GM18519 (cell line): ENCODE measurements around the gene TRIM52.
"Not testable (repeated sequence)": the region's sequence is repeated elsewhere in the genome, so short reads cannot be mapped to it uniquely, and the experiment has no call there.

ENCODE experiments used
- ATAC-seq: cut with Tn5 transposase; IDR thresholded peaks from one replicate; pipeline ENCODE4 v1.9.1; 2021; ENCODE audit warnings: mild to moderate bottlenecking, moderate library complexity; ENCODE audit not compliant: unreplicated experiment, low FRiP score

TRIM52 gene

DNA sequence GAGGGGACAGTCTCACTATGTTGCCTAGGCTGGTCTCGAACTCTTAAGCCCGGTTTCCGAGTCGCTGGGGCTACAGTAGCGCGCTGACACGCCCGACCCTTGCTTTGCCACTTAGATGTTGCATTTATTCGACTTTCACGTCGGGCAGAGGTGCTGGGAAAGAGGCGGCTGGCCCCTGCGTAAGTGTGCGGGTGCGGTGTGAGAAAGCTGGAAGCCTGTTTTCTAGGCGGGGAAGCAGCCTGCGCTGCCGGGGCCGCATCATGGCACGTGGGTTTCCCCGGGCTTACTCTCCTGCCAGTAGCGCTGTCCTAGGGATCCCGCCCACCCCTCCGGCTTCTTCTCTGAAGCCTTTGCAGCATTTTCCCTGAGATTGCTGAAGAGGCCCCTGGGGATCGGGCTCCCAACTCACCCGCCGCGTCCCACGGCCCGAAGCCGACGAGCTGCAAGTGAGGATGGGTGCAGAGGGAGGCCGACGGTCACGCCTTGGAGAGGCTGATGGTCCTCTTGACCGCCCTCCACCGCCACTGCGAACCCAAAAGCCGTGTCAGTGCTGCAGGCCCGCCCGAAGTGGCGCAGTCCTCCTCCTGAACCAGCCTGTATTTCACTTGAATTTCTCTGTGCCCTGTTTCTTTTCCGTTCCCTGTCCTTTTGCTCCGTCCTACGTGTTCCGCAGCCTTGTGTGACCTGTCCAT is 43.7 kb downstream of the TRIM52 start:
- no peak for ATAC-seq

DNA sequence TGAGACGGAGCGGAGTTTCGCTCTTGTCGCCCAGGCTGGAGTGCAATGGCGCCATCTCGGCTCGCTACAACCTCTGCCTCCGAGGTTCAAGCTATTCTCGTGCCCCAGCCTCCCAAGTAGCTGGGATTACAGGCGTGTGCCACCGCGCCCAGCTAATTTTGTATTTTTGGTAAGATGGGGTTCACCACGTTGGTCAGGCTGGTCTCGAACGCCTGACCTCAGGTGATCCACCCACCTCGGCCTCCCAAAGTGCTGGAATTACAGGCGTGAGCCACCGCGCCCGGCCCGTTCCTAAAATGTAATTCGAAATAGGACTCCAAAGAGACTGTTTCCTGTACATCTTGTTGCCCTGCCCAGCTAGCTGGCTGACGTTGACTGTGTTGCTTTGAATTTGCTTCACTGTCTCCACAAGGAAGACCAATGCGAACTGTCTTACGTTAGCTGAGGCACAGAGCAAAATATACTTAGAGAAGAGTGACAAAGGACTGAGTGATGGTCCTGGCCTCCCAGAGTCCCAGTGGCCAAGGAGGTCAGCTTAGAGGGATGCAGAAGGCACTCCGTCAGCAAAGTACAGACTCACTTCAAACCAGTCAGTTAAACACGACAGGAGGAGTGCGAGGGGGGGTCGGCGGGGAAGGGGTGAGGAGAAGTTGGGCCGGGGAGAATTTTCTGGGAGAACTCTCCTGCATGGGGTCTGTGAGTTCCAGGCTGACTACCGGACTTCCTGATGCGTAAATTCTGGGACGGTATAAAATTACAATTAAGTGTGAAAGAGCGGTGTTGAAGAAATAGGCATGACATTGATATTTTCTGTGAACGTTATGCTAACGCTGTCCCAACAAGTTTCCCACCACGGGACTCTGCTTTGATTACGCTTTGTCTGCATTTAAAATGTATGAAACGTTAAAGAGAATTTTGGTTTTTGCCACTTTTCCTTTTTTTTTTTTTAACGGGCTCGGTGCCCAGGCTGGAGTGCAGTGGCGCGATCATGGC is 44.6 kb downstream of the TRIM52 start:
- ATAC-seq, result no peak

DNA sequence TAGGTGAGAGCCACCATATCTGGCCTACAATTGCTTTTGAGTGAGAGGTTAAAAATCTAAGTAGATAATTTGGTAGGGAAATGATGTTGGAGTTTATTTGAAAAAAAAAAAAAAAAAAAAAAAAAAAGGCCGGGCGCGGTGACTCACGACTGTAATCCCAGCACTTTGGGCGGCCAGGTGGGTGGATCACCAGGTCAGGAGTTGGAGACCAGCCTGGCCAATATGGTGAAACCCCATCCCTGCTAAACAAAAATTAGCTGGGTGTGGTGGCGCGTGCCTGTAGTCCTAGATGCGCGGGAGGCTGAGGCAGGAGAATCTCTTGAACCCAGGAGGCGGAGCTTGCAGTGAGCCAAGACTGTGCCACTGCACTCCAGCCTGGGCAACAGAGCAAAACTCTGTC is 46.7 kb downstream of the TRIM52 start:
- not testable (repeated sequence) for ATAC-seq

- no peak for ATAC-seq
Observed at GRCh38 chr5:181212934-181213333, 48.0 kb downstream of the TRIM52 start.

- ATAC-seq, result no peak
Observed at GRCh38 chr5:181212080-181212479, 48.9 kb downstream of the TRIM52 start.

GRCh38 chr5:181211208-181211607 is 49.7 kb downstream of the TRIM52 start:
- ATAC-seq, result no peak

- not testable (repeated sequence) for ATAC-seq
Observed at GRCh38 chr5:181210698-181211097, 50.2 kb downstream of the TRIM52 start.

DNA sequence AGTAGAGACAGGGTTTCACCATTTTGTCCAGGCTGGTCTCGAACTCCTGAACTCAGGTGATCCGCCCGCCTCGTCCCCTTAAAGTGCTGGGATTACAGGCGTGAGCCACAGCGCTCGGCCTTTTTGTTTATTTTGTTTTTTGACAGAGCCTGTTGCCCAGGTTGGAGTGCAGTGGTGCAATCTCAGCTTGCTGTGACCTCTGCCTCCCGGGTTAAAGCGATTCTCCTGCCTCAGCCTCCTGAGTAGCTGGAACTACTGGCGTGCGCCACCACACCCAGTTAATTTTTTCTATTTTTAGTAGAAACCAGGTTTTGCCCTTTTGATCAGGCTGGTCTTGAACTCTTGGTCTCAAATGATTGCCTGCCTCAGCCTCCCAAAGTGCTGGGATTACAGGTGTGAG is 50.8 kb downstream of the TRIM52 start:
- not testable (repeated sequence) for ATAC-seq

- not testable (repeated sequence) for ATAC-seq
Observed at GRCh38 chr5:181209006-181209405, 51.9 kb downstream of the TRIM52 start.

DNA sequence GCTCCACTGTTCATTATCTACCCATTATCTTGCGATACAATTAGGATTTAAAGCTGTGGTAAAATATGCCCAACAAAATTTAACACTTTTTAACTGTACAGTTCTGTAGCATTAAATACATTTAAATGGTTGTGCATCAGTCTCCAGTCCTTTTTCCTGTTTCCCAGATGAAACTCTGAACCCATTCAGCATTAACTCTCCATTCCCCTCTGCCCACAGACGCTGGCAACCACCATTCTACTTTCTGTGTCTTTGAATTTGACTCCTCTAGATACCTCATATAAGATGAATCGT is 53.0 kb downstream of the TRIM52 start:
- no peak for ATAC-seq

DNA sequence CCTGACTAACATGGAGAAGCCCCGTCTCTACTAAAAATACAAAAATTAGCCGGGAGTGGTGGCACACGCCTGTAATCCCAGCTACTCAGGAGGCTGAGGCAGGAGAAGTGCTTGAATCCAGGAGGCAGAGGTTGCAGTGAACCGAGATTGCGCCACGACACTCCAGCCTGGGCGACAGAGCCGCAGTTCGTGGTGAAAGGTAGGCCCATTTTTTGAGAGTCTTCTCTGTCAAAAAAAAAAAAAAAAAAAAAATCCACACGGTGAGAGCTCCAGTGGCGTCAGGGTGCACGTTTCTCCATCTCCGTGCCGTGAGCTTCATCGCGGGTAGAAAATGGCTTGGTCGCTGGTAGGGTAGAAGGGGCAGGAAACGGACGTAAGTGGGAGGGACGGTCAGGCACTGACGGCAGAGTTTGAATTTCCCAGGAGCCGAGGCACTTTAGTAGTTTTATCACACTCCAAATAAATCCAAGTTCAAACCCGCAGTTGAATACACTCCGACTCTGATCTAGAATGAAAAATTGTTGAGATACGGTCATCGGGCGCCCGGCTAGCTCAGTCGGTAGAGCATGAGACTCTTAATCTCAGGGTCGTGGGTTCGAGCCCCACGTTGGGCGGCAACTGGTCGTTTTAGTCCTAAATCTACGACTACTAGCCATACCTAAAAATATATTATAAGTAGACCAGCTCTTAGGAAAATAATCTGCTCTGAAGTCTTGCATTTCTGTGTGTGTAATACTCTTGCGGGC is 53.6 kb downstream of the TRIM52 start:
- ATAC-seq, result no peak

DNA sequence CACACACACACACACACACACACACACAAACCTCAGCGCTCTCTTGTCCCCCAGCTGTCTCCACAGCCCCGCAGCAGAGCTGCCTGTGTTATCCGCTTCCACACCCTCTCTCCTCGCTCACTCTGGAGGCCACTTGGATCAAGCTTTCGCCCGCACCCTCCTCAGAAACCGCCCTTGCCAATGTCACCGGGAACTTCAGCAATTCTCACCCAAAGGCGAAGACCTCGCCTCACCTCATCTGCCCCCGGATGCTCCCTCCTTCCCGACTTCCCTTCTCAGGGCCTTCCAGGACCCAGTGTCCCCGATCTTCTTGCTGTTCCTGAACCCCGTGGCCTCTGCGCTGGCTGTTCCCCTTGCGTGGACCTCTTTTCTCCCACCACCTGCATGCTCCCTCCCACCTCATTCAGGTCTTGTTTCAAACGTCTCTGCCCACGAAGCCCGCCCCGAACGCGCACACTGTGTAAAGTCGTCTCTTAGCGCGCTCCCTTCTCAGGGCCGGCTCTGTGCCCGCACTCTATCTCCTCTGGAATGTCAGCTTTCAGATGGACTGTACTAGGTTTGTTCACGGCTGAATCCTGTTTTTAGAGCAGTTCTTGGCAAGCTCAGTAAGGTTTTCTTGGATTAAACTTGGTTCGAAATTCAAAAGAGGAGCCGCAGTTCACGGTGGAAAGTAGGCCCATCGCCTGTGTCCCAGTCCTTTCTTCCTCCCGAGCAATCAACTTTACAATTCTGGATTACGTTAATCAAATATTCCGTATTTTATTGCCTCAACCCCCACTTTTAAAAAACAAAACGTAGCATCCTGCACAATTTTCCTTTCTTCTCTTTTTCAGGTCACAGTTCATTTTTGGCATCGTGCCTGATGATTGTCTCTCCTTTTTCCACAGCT is 54.9 kb downstream of the TRIM52 start:
- no peak for ATAC-seq
